ENCODE results near the gene TAC4.

Gene TAC4

GRCh38 chr17:49821916-49822315 is 26.0 kb downstream of the TAC4 start:
- peaks cover 65% of the 10 kb centered on the region for H3K36me3 Mint-ChIP-seq (ENCODE audit: low read depth)
- H3K4me1 Mint-ChIP-seq (ENCODE audit: low read depth), result peaks cover 28% of the 10 kb centered on the region
- H3K27ac Mint-ChIP-seq, result no peak overlapping the region

GRCh38 chr17:49821466-49821865 is 26.4 kb downstream of the TAC4 start:
- H3K36me3 Mint-ChIP-seq (ENCODE audit: low read depth), result peaks cover 69% of the 10 kb centered on the region
- no peaks in the 10 kb centered on the region for H3K27me3 Mint-ChIP-seq (ENCODE audit: low read depth)
- DNase-seq (ENCODE audit: low spot score), result no peak
- no peak overlapping the region for H3K27ac Mint-ChIP-seq
- H3K4me1 Mint-ChIP-seq (ENCODE audit: low read depth), result peaks cover 32% of the 10 kb centered on the region
- H3K4me3 Mint-ChIP-seq, result no peak overlapping the region
- H3K9me3 Mint-ChIP-seq, result no peaks in the 10 kb centered on the region

More at GRCh38 chr17:49821916-49822315, 26.0 kb downstream of the TAC4 start:
- Mint-ChIP-seq H3K4me3 (no peak overlapping the region), H3K9me3 (no peaks in the 10 kb centered on the region), H3K27me3 (ENCODE audit: low read depth) (no peaks in the 10 kb centered on the region)
- DNase-seq (ENCODE audit: low spot score), result no peak

- peaks cover 67% of the 10 kb centered on the region for H3K36me3 Mint-ChIP-seq (ENCODE audit: low read depth)
These were observed 27.1 kb downstream of the TAC4 start for GRCh38 chr17:49820773-49821172.

GRCh38 chr17:49819651-49820050 is 28.2 kb downstream of the TAC4 start:
- Mint-ChIP-seq H3K36me3 (ENCODE audit: low read depth) (peaks cover 67% of the 10 kb centered on the region), H3K9me3 (no peaks in the 10 kb centered on the region), H3K4me3 (no peak overlapping the region), H3K27ac (no peak overlapping the region), H3K27me3 (ENCODE audit: low read depth) (no peaks in the 10 kb centered on the region), H3K4me1 (ENCODE audit: low read depth) (peaks cover 42% of the 10 kb centered on the region)
- DNase-seq (ENCODE audit: low spot score), result no peak

More at GRCh38 chr17:49820773-49821172, 27.1 kb downstream of the TAC4 start:
- no peak for DNase-seq (ENCODE audit: low spot score)
- H3K27ac Mint-ChIP-seq, result no peak overlapping the region
- no peaks in the 10 kb centered on the region for H3K27me3 Mint-ChIP-seq (ENCODE audit: low read depth)
- no peaks in the 10 kb centered on the region for H3K9me3 Mint-ChIP-seq
- peaks cover 37% of the 10 kb centered on the region for H3K4me1 Mint-ChIP-seq (ENCODE audit: low read depth)
- no peak overlapping the region for H3K4me3 Mint-ChIP-seq

- H3K27ac Mint-ChIP-seq, result peak overlapping the region; percentile 77
- DNase-seq (ENCODE audit: low spot score), result no peak
- peaks cover 72% of the 10 kb centered on the region for H3K36me3 Mint-ChIP-seq (ENCODE audit: low read depth)
- peaks cover 44% of the 10 kb centered on the region for H3K4me1 Mint-ChIP-seq (ENCODE audit: low read depth)
- H3K9me3 Mint-ChIP-seq, result no peaks in the 10 kb centered on the region
- no peaks in the 10 kb centered on the region for H3K27me3 Mint-ChIP-seq (ENCODE audit: low read depth)
- no peak overlapping the region for H3K4me3 Mint-ChIP-seq
These were observed 28.7 kb downstream of the TAC4 start for GRCh38 chr17:49819138-49819537.

GRCh38 chr17:49817993-49818392 is 29.9 kb downstream of the TAC4 start:
- peak; percentile 15 for DNase-seq (ENCODE audit: low spot score)
- Mint-ChIP-seq H3K36me3 (ENCODE audit: low read depth) (peaks cover 69% of the 10 kb centered on the region), H3K9me3 (no peaks in the 10 kb centered on the region), H3K4me1 (ENCODE audit: low read depth) (peaks cover 46% of the 10 kb centered on the region), H3K4me3 (peak overlapping the region; percentile 70), H3K27ac (peak overlapping the region; percentile 92), H3K27me3 (ENCODE audit: low read depth) (no peaks in the 10 kb centered on the region)

- H3K4me3 Mint-ChIP-seq, result no peak overlapping the region
- peak overlapping the region; percentile 3 for H3K27ac Mint-ChIP-seq
- peaks cover 59% of the 10 kb centered on the region for H3K36me3 Mint-ChIP-seq (ENCODE audit: low read depth)
- no peak for DNase-seq (ENCODE audit: low spot score)
- peaks cover 40% of the 10 kb centered on the region for H3K4me1 Mint-ChIP-seq (ENCODE audit: low read depth)
- no peaks in the 10 kb centered on the region for H3K27me3 Mint-ChIP-seq (ENCODE audit: low read depth)
- H3K9me3 Mint-ChIP-seq, result no peaks in the 10 kb centered on the region
These were observed 32.0 kb downstream of the TAC4 start for GRCh38 chr17:49815761-49816281.

- no peak overlapping the region for H3K27ac Mint-ChIP-seq
- H3K27me3 Mint-ChIP-seq (ENCODE audit: low read depth), result no peaks in the 10 kb centered on the region
- H3K36me3 Mint-ChIP-seq (ENCODE audit: low read depth), result peaks cover 59% of the 10 kb centered on the region
- no peaks in the 10 kb centered on the region for H3K9me3 Mint-ChIP-seq
- H3K4me1 Mint-ChIP-seq (ENCODE audit: low read depth), result peaks cover 40% of the 10 kb centered on the region
- no peak overlapping the region for H3K4me3 Mint-ChIP-seq
- no peak for DNase-seq (ENCODE audit: low spot score)
These were observed 32.9 kb downstream of the TAC4 start for GRCh38 chr17:49814781-49815529.

GRCh38 chr17:49809056-49809455 is 38.8 kb downstream of the TAC4 start:
- Mint-ChIP-seq H3K4me3 (no peak overlapping the region), H3K4me1 (ENCODE audit: low read depth) (peaks cover 7% of the 10 kb centered on the region), H3K27ac (no peak overlapping the region), H3K9me3 (no peaks in the 10 kb centered on the region), H3K27me3 (ENCODE audit: low read depth) (no peaks in the 10 kb centered on the region), H3K36me3 (ENCODE audit: low read depth) (peaks cover 54% of the 10 kb centered on the region)
- DNase-seq (ENCODE audit: low spot score), result no peak

GRCh38 chr17:49798738-49799137 is 49.1 kb downstream of the TAC4 start:
- Mint-ChIP-seq H3K4me1 (ENCODE audit: low read depth) (peaks cover 25% of the 10 kb centered on the region), H3K27ac (no peak overlapping the region), H3K27me3 (ENCODE audit: low read depth) (no peaks in the 10 kb centered on the region), H3K9me3 (no peaks in the 10 kb centered on the region), H3K36me3 (ENCODE audit: low read depth) (peaks cover 52% of the 10 kb centered on the region), H3K4me3 (no peak overlapping the region)
- DNase-seq (ENCODE audit: low spot score), result no peak

- H3K36me3 Mint-ChIP-seq (ENCODE audit: low read depth), result peaks cover 54% of the 10 kb centered on the region
These were observed 49.7 kb downstream of the TAC4 start for GRCh38 chr17:49798182-49798581.

GRCh38 chr17:49795372-49795771 is 52.5 kb downstream of the TAC4 start:
- Mint-ChIP-seq H3K9me3 (no peaks in the 10 kb centered on the region), H3K27ac (no peak overlapping the region), H3K27me3 (ENCODE audit: low read depth) (no peaks in the 10 kb centered on the region), H3K4me1 (ENCODE audit: low read depth) (peaks cover 32% of the 10 kb centered on the region), H3K36me3 (ENCODE audit: low read depth) (peaks cover 67% of the 10 kb centered on the region), H3K4me3 (no peak overlapping the region)
- DNase-seq (ENCODE audit: low spot score), result no peak

More at GRCh38 chr17:49798182-49798581, 49.7 kb downstream of the TAC4 start:
- Mint-ChIP-seq H3K4me3 (no peak overlapping the region), H3K9me3 (no peaks in the 10 kb centered on the region), H3K27me3 (ENCODE audit: low read depth) (no peaks in the 10 kb centered on the region), H3K27ac (no peak overlapping the region), H3K4me1 (ENCODE audit: low read depth) (peaks cover 27% of the 10 kb centered on the region)
- no peak for DNase-seq (ENCODE audit: low spot score)

GRCh38 chr17:49793309-49793708 is 54.6 kb downstream of the TAC4 start:
- no peaks in the 10 kb centered on the region for H3K9me3 Mint-ChIP-seq
- no peak overlapping the region for H3K27ac Mint-ChIP-seq
- H3K27me3 Mint-ChIP-seq (ENCODE audit: low read depth), result no peaks in the 10 kb centered on the region
- no peak for DNase-seq (ENCODE audit: low spot score)
- peaks cover 66% of the 10 kb centered on the region for H3K36me3 Mint-ChIP-seq (ENCODE audit: low read depth)
- no peak overlapping the region for H3K4me3 Mint-ChIP-seq
- peaks cover 40% of the 10 kb centered on the region for H3K4me1 Mint-ChIP-seq (ENCODE audit: low read depth)

GRCh38 chr17:49789243-49789578 is 58.7 kb downstream of the TAC4 start:
- peaks cover 34% of the 10 kb centered on the region for H3K4me1 Mint-ChIP-seq (ENCODE audit: low read depth)
- peaks cover 41% of the 10 kb centered on the region for H3K36me3 Mint-ChIP-seq (ENCODE audit: low read depth)
- peaks cover 1% of the 10 kb centered on the region for H3K27me3 Mint-ChIP-seq (ENCODE audit: low read depth)
- H3K9me3 Mint-ChIP-seq, result no peaks in the 10 kb centered on the region
- peak overlapping the region; percentile 98 for H3K27ac Mint-ChIP-seq
- H3K4me3 Mint-ChIP-seq, result peak overlapping the region; percentile 91
- no peak for DNase-seq (ENCODE audit: low spot score)

Data from T-helper 2 cell treated with Interferon-gamma antibody and Interleukin-4, amounts not matched to agents 5 μg/mL and 100 μg/mL, for 36 hours (primary cell).